GM12801 (cell line): ENCODE data around the gene SNTG2.

Experiments
- TF ChIP-seq, protein P1 (sequence below): IDR thresholded peaks from one replicate; pipeline ENCODE4 v1.5.1; 2011; ENCODE audit warnings: control low read depth; ENCODE audit not compliant: insufficient read length; ENCODE audit errors: extremely low read depth

SNTG2 gene

DNA sequence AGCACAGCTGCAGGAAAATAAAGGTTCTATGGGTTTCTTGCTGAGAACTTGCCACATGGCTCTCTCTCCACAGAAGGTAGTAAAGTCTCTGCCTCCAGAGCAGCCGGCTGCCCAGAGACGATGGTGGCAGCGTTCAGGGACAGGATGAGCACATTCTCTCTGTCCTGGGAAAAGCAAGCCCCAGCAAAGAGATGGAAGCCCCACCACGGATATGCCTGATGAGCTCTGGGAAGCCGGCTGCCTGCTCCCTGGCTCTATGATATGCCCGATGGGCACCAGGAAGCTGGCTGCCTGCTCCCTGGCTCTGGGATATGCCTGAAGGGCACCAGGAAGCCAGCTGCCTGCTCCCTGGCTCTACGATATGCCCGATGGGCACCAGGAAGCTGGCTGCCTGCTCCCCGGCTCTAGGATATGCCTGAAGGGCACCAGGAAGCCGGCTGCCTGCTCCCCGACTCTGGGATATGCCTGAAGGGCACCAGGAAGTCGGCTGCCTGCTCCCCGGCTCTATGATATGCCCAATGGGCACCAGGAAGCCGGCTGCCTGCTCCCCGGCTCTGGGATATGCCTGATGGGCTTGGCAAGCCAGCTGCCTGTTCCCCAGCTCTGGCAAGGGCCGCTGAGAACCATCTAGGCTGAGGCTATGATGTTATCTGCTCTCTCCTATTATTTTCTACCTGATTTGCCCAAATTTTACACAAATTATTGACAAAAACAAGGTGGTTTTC lies 21.5 kb upstream of the SNTG2 start:
- TF ChIP-seq, protein P1, sequence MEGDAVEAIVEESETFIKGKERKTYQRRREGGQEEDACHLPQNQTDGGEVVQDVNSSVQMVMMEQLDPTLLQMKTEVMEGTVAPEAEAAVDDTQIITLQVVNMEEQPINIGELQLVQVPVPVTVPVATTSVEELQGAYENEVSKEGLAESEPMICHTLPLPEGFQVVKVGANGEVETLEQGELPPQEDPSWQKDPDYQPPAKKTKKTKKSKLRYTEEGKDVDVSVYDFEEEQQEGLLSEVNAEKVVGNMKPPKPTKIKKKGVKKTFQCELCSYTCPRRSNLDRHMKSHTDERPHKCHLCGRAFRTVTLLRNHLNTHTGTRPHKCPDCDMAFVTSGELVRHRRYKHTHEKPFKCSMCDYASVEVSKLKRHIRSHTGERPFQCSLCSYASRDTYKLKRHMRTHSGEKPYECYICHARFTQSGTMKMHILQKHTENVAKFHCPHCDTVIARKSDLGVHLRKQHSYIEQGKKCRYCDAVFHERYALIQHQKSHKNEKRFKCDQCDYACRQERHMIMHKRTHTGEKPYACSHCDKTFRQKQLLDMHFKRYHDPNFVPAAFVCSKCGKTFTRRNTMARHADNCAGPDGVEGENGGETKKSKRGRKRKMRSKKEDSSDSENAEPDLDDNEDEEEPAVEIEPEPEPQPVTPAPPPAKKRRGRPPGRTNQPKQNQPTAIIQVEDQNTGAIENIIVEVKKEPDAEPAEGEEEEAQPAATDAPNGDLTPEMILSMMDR, result no peak

DNA sequence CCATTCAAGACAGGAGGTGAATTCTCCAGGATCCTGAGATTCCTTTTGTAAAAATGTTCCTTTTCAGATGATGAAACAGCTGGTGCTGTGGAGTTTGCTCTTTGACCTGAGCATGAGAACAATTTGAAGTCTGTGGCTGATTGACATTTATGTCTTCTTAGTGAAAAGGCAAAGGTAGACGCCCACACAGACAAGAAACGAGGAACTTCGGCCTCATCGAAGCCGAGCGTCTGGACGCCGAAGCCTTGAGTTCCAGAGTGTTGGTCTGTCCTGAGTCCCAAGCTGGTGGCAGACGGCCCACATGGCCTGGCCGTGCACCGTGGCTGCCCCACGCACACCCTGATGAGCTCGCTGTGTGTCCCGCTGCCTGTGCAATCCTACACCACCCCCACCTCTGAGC lies 20.7 kb upstream of the SNTG2 start:
- TF ChIP-seq, protein P1, result no peak

DNA sequence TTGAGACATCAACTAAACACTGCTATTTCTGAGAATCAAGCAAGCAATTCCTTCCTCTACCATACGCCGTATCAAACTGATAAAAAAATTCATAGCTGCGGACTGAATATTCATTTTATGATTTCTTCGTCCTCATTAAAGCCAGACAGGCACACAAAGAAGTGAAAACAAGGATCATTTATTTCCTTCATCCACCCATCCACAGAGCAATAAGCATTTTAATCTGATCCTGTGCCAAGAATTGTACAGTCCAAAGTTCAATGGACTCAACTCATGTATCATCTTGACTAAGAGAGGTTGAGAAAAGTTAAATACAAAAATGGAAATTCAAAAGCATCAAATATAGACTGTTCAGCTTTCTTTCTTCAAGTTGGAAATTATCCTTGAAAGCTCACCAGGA lies 19.7 kb upstream of the SNTG2 start:
- TF ChIP-seq, protein P1, result no peak

DNA sequence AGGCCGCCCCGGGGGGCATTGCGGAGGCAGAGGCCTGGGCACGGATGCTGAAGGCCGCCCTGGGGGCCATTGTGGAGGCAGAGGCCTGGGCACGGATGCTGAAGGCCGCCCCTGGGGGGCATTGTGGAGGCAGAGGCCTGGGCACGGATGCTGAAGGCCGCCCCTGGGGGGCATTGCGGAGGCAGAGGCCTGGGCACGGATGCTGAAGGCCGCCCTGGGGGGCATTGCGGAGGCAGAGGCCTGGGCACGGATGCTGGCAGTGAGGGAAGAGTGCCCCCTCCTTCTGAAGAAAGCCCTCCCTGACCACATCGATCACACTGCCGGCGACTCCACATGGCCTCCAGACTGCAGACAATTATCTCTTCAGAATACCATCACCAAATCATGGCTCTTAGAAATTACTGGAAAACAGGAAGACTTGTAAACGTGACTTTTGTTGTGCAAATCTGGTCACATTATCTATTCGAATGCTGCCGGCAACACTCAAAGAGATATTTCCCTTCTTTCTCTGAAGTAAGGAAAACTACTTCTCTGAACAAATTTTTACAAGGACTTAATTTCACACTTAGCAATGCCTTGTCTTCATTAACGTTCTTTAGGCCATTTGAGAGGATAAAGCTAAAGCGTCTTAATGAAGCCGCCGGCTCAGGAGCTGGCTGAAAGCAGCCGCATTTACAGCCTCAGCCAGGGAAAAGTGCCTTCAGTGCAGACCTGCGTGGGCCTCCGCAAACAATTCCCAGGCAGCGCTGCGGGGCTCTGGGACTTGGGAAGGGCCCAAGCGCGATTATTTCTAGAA lies 18.1 kb upstream of the SNTG2 start:
- TF ChIP-seq, protein P1, result no peak

DNA sequence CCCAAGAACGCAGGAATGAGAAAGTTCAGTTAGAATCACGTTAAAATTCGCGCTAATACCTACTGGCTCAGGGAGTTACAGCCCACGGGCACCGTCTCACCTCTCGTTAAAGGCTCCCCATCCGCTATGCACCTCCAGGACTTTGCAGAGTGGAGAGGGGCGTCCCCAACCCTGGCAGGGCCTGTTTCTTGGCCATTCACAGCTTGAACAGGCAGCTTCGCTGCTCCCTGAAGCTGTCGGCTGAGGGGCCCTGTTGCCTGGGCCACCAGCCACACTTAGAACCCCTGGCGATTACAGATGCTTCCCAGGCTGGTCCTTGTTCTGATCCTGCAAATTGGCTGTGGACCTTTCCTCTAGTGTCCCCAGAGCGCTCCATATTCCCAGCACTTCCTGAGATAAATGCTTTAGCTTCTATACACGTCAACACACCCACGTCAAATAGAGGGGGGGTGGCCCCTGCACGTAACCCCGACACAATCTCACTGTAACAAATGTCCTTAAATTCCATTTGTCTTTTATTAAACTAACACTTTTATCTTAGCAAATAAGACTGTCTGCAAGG lies 16.8 kb upstream of the SNTG2 start:
- TF ChIP-seq, protein P1, result no peak

DNA sequence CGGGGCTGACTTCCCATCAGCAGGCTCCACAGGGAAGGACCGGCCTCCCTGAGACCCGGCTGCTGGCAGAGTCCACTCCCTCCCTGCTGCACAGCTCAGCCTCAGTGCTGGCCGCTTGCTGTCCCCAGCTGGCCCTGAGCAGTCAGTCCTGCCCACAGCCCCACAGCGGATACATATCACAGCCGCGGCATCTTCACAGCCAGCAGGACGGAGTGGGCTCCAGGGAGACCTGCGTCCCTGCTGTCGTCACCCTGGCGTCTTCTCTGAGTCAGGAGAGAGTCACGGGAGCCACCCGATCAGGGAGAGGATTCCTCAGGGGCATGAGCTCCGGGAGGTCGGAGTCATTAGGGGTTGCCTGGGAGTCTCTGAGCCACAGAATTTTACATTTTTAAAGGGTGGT lies 13.1 kb upstream of the SNTG2 start:
- TF ChIP-seq, protein P1, result no peak

DNA sequence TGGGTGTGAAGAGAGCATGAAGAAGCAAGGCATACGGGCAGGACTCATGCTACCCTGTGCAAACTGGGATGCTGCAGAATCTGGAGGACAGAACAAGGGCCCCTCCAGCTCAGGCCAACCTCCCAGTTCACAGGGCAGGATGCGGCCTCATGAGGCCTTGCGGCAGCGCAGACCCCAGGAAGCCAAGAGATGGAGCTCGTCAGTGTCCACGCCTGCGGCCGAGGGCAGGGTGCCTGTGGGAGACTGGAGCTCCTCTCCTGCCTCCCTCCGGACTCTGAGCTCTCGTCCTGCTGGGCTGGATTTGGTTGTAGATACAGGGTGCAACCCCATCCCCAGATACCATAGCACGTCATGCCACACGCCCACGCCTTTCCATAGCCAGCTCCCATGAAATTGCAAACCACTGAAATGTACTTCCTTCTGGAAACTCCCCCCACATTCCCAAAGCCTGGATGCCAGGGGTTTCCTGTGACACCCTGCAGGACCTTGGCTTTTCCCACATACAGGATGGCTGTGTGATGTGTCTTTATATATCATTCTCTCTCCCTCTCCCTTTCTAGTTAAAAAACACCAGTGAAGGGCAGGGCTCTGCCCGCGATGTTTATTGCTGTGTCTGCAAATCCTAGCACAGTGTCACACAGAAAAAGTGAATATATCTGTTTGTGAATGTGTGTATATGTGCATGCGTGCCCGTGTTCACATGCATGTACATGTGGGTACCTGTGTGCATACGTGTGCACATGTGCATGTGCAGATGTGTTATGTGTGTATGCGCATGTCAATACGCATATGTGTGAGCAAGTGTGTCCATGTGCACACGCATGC lies 12.3 kb upstream of the SNTG2 start:
- TF ChIP-seq, protein P1, result no peak
